GM12878 (cell line): ENCODE measurements around the gene QPRT. TPM values are rescaled to one million over a fixed set of nuclear protein-coding genes. Genes with fewer than 3 reads are reported as not detected.

Experiments used
- ATAC-seq: fragments of 200-7000 bp; cut with Tn5 transposase; 3 replicates; pipeline ENCODE4 v1.9.1; 2020; ENCODE audit warnings: mild to moderate bottlenecking, moderate library complexity
- BruUV-seq: library from RNA; stranded (reverse); fragments of 400-500 nt; replicated peaks from 2 replicates; lab custom pipeline; 2021; lab: Mats Ljungman, UMichigan
- CTCF ChIA-PET: fragments of 300-600 bp; sonication (Branson Sonifier 250); formaldehyde crosslinking; extraction: SDS; loops from one replicate; lab custom pipeline; 2021; ENCODE audit warnings: inconsistent platforms; lab: Yijun Ruan, JAX
- POLR2A ChIA-PET: fragments of 350-600 bp; formaldehyde crosslinking; extraction: SDS; loops from one replicate; lab custom pipeline; 2021; ENCODE audit warnings: inconsistent platforms; lab: Charles Lee
- RAD21 ChIA-PET: fragments of 300-600 bp; sonication (Branson Sonifier 250); formaldehyde crosslinking; loops from one replicate; lab custom pipeline; 2023; ENCODE audit warnings: antibody characterized with exemption; ENCODE audit not compliant: unreplicated experiment; lab: Charles Lee
- SMC1A ChIA-PET: fragments of 300-600 bp; sonication (Branson Sonifier 250); formaldehyde crosslinking; loops from one replicate; lab custom pipeline; 2023; ENCODE audit not compliant: unreplicated experiment, uncharacterized antibody; lab: Charles Lee
- DNase-seq: peaks from one replicate; pipeline ENCODE4 v3.0.0-alpha.2; 2011; ENCODE audit warnings: low read depth, low spot score
- FAIRE-seq: peaks from 3 replicates; lab custom pipeline; 2011; peaks lifted over from hg19 to GRCh38; lab: Jason Lieb, UNC
- H2AFZ ChIP-seq: 2 replicates; pipeline ENCODE4 v1.6.0; 2011; ENCODE audit warnings: low read depth, low read length, control low read depth; ENCODE audit not compliant: control insufficient read depth
- H3K27ac ChIP-seq: 2 replicates; pipeline ENCODE4 v1.5.1; 2011; ENCODE audit warnings: control low read depth; ENCODE audit not compliant: control insufficient read depth, insufficient read depth
- H3K27me3 ChIP-seq, 2 experiments: replicated peaks in 1 of 2; 2 replicates each; pipeline versions ENCODE4 v1.6.0 to v1.6.1; 2011; ENCODE audit warnings: low read length in 1 of 2; ENCODE audit not compliant: control insufficient read depth in 2 of 2, insufficient read depth in 2 of 2
- H3K36me3 ChIP-seq, 2 experiments: 2 replicates each; pipeline ENCODE4 v1.5.1; 2011; ENCODE audit warnings: low read length in 1 of 2; ENCODE audit not compliant: control insufficient read depth in 2 of 2, insufficient read depth in 2 of 2
- H3K4me1 ChIP-seq: 2 replicates; pipeline ENCODE4 v1.6.1; 2011; ENCODE audit warnings: mild to moderate bottlenecking, low read length, moderate library complexity, mixed read lengths; ENCODE audit not compliant: control insufficient read depth, insufficient read depth
- H3K4me2 ChIP-seq: 2 replicates; pipeline ENCODE4 v1.6.0; 2011; ENCODE audit warnings: control low read depth; ENCODE audit not compliant: control insufficient read depth, insufficient read depth
- H3K4me3 ChIP-seq: fragments of 200-600 bp; sonication (generic); 2 replicates; pipeline ENCODE4 v1.5.1; 2016
- H3K79me2 ChIP-seq: 2 replicates; pipeline ENCODE4 v1.6.0; 2011; ENCODE audit warnings: low read length; ENCODE audit not compliant: control insufficient read depth, insufficient read depth
- H3K9ac ChIP-seq: 2 replicates; pipeline ENCODE4 v1.8.0; 2011; ENCODE audit warnings: low read length, control low read depth, mixed read lengths; ENCODE audit not compliant: control insufficient read depth, insufficient read depth
- H3K9me3 ChIP-seq: replicated peaks from 3 replicates; pipeline ENCODE4 v1.5.1; 2011; ENCODE audit warnings: mild to moderate bottlenecking, low read length; ENCODE audit not compliant: control insufficient read depth, insufficient read depth
- H4K20me1 ChIP-seq: 2 replicates; pipeline ENCODE4 v1.6.0; 2011; ENCODE audit not compliant: control insufficient read depth, insufficient read depth
- EZH2 ChIP-seq: IDR thresholded peaks from 2 replicates; pipeline ENCODE4 v1.6.1; 2012; ENCODE audit warnings: low read depth, mild to moderate bottlenecking, control low read depth, inconsistent platforms, low read length, borderline replicate concordance; ENCODE audit not compliant: control insufficient read depth
- LARP7 ChIP-seq: fragments of 450-650 bp; IDR thresholded peaks from 2 replicates; pipeline ENCODE4 v1.6.1; 2017; ENCODE audit warnings: mild to moderate bottlenecking
- MTA2 ChIP-seq: fragments of 450-650 bp; IDR thresholded peaks from 2 replicates; pipeline ENCODE4 v1.6.1; 2016; ENCODE audit warnings: low read depth, mild to moderate bottlenecking, moderate library complexity
- MXI1 ChIP-seq: fragments of 150-350 bp; IDR thresholded peaks from 2 replicates; pipeline ENCODE4 v1.6.1; 2011; ENCODE audit warnings: low read depth, mild to moderate bottlenecking, inconsistent platforms, low read length, improper control_type of control experiment
- ZNF384 ChIP-seq: IDR thresholded peaks from 2 replicates; pipeline ENCODE4 v1.6.1; 2012; ENCODE audit warnings: low read depth, mild to moderate bottlenecking, low read length, improper control_type of control experiment, borderline replicate concordance
- WGBS: methylation state at CpG from one replicate; pipeline ENCODE4 v1.1.6; 2016; ENCODE audit warnings: low lambda C conversion rate; ENCODE audit not compliant: insufficient replicate concordance, insufficient coverage; ENCODE audit errors: missing lambda C conversion rate; 5-methylcytosine and 5-hydroxymethylcytosine counted together
- in situ Hi-C: fragments of 300-500 bp; cut with MboI; formaldehyde crosslinking; loops from 9 replicates; pipeline ENCODE4 v1.14.3; 2018; ENCODE audit warnings: mixed read lengths
- intact Hi-C: fragments of 100-400 bp; cut with micrococcal nuclease; formaldehyde crosslinking; loops from one replicate; pipeline ENCODE4 v1.14.2; 2022; ENCODE audit not compliant: unreplicated experiment
- polyA plus RNA-seq, 11 experiments: library from polyadenylated mRNA; depleted of rRNA in 4 of 11; unstranded in 6 of 11; stranded (reverse) in 5 of 11; fragments of >200 nt; fragmentation: Nextera tagmentation in 4 of 11; fragmentation: Illumina TruSeq in 1 of 11; extraction: Ambion mirVana in 4 of 11; extraction: Trizol in 1 of 11; gene quantifications; 1 replicate in 1 of 11; 2 replicates in 10 of 11; pipeline versions ENCODE4 v1.2.1 to v1.2.3, GENCODE V29; 2011 to 2016; ENCODE audit warnings: inconsistent platforms in 2 of 11, missing spikeins in 2 of 11, low read depth in 1 of 11
- total RNA-seq, 4 experiments: library from RNA; depleted of rRNA in 3 of 4; stranded (reverse); fragments of >200 nt in 3 of 4; fragmentation: Illumina TruSeq in 1 of 4; extraction: Trizol in 1 of 4; gene quantifications; 2 replicates each; pipeline versions ENCODE4 v1.2.1 to v1.2.3, GENCODE V29; 2013 to 2021
- TF ChIP-seq, protein P1 (sequence below): fragments of 150-350 bp; IDR thresholded peaks from 2 replicates; pipeline ENCODE4 v1.6.1; 2016; ENCODE audit warnings: low read depth, low read length
- TF ChIP-seq, protein P2 (sequence below): IDR thresholded peaks from 2 replicates; pipeline ENCODE4 v1.6.1; 2012; ENCODE audit warnings: improper control_type of control experiment, low read depth, low read length; ENCODE audit not compliant: insufficient replicate concordance
- TF ChIP-seq, protein P3 (sequence below): fragments of 450-650 bp; IDR thresholded peaks from 2 replicates; pipeline ENCODE4 v1.6.1; 2016; ENCODE audit warnings: mild to moderate bottlenecking, moderate library complexity, borderline replicate concordance

QPRT gene
- total and polyA plus RNA-seq, 10 of the 15 experiments (the other 5 are each of a cell fraction or from before 2014, with no cell fraction given) = 2.7 to 43.0 (median 31.3) TPM

DNA sequence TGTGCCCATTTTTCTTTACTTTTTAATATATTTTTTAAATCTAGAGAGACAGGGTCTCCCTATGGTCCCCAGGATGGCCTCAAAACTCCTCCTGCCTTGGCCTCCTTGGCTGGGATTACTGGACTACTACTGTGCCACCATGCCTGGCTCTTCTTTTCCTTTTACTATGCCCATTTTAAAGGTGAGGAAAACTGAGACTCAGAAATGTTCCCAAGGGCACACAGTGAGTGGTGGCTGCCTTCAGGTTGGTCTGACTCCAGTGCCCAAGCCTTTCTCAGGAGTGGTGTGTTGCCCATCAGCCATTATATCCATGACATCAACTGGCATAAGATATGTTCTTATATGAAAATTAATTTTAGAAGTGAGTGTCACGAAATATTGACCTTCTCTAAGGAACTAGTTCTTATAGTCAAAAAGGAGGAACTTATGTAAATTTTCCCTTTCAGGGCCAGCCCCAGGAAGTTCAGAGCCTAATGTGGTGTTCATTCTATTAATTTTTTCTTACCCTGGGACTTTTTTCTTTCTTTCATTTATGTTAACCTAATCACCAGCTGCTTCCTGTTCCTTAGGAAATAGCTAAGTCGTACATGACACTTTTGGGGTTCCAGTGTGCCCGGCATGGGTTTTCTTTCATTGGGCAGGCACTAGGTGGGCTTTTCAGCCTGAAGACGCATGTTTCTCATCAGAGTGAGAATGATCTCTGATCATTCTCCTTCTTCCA lies 33.8 kb upstream of the QPRT start:
- Histone ChIP-seq H3K27ac (peak overlapping the region; percentile 90), H3K9me3 (no peaks in the 10 kb centered on the region; the same call in 2 of the 3 replicates), H3K36me3 (no peaks in the 10 kb centered on the region), H2AFZ (peak overlapping the region; percentile 88), H4K20me1 (no peaks in the 10 kb centered on the region), H3K27me3 (no peaks in the 10 kb centered on the region), H3K4me1 (peaks cover 46% of the 10 kb centered on the region), H3K4me3 (no peak overlapping the region), H3K4me2 (peak overlapping the region; percentile 70), H3K79me2 (no peaks in the 10 kb centered on the region), H3K9ac (peak overlapping the region; percentile 54)
- ChIA-PET SMC1A (interaction anchor here (0.6 to 5.1 kb wide), 3 partner anchors 9 to 151 kb away, joined by 3 to 49 read pairs (median 5); partner anchors contain the start of gene SPN), POLR2A (interaction anchor here (0.9 to 3.5 kb wide), 8 partner anchors 9 to 171 kb away, joined by 3 to 38 read pairs (median 4); partner anchors contain the start of genes PAGR1 and SPN), RAD21 (interaction anchor here (1.0 to 4.4 kb wide), 6 partner anchors 9 to 57 kb away, joined by 3 to 50 read pairs (median 6); partner anchors contain the start of gene SPN), CTCF (interaction anchor here (0.7 to 1.0 kb wide), 6 partner anchors 9 to 65 kb away, joined by 3 to 4 read pairs (median 3); no protein-coding TSS in a partner anchor)
- WGBS = 17% methylated on average over 4 of the region's 4 CpGs
- no peak for DNase-seq
- ATAC-seq = peak; percentile 46
- BruUV-seq = TSS peak; percentile 96
- intact Hi-C loops (loop anchor here (1.0 to 5.0 kb wide), 3 partner anchors 16 to 32 kb away; partner anchors contain the start of gene QPRT), in situ Hi-C loops (no loop called here)
- FAIRE-seq = peak; percentile 35
- TF ChIP-seq, protein P1, sequence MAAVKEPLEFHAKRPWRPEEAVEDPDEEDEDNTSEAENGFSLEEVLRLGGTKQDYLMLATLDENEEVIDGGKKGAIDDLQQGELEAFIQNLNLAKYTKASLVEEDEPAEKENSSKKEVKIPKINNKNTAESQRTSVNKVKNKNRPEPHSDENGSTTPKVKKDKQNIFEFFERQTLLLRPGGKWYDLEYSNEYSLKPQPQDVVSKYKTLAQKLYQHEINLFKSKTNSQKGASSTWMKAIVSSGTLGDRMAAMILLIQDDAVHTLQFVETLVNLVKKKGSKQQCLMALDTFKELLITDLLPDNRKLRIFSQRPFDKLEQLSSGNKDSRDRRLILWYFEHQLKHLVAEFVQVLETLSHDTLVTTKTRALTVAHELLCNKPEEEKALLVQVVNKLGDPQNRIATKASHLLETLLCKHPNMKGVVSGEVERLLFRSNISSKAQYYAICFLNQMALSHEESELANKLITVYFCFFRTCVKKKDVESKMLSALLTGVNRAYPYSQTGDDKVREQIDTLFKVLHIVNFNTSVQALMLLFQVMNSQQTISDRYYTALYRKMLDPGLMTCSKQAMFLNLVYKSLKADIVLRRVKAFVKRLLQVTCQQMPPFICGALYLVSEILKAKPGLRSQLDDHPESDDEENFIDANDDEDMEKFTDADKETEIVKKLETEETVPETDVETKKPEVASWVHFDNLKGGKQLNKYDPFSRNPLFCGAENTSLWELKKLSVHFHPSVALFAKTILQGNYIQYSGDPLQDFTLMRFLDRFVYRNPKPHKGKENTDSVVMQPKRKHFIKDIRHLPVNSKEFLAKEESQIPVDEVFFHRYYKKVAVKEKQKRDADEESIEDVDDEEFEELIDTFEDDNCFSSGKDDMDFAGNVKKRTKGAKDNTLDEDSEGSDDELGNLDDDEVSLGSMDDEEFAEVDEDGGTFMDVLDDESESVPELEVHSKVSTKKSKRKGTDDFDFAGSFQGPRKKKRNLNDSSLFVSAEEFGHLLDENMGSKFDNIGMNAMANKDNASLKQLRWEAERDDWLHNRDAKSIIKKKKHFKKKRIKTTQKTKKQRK = no peak
- TF ChIP-seq, protein P2, sequence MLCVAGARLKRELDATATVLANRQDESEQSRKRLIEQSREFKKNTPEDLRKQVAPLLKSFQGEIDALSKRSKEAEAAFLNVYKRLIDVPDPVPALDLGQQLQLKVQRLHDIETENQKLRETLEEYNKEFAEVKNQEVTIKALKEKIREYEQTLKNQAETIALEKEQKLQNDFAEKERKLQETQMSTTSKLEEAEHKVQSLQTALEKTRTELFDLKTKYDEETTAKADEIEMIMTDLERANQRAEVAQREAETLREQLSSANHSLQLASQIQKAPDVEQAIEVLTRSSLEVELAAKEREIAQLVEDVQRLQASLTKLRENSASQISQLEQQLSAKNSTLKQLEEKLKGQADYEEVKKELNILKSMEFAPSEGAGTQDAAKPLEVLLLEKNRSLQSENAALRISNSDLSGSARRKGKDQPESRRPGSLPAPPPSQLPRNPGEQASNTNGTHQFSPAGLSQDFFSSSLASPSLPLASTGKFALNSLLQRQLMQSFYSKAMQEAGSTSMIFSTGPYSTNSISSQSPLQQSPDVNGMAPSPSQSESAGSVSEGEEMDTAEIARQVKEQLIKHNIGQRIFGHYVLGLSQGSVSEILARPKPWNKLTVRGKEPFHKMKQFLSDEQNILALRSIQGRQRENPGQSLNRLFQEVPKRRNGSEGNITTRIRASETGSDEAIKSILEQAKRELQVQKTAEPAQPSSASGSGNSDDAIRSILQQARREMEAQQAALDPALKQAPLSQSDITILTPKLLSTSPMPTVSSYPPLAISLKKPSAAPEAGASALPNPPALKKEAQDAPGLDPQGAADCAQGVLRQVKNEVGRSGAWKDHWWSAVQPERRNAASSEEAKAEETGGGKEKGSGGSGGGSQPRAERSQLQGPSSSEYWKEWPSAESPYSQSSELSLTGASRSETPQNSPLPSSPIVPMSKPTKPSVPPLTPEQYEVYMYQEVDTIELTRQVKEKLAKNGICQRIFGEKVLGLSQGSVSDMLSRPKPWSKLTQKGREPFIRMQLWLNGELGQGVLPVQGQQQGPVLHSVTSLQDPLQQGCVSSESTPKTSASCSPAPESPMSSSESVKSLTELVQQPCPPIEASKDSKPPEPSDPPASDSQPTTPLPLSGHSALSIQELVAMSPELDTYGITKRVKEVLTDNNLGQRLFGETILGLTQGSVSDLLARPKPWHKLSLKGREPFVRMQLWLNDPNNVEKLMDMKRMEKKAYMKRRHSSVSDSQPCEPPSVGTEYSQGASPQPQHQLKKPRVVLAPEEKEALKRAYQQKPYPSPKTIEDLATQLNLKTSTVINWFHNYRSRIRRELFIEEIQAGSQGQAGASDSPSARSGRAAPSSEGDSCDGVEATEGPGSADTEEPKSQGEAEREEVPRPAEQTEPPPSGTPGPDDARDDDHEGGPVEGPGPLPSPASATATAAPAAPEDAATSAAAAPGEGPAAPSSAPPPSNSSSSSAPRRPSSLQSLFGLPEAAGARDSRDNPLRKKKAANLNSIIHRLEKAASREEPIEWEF = peak; percentile 79
- TF ChIP-seq EZH2 (no peak), MTA2 (peak; percentile 49; the same call in 1 of the 2 replicates), LARP7 (no peak), MXI1 (0 out of 2 replicates have a peak, but pooled peaks have one; percentile 25), ZNF384 (peak; percentile 24; the same call in 1 of the 2 replicates)
- TF ChIP-seq, protein P3, sequence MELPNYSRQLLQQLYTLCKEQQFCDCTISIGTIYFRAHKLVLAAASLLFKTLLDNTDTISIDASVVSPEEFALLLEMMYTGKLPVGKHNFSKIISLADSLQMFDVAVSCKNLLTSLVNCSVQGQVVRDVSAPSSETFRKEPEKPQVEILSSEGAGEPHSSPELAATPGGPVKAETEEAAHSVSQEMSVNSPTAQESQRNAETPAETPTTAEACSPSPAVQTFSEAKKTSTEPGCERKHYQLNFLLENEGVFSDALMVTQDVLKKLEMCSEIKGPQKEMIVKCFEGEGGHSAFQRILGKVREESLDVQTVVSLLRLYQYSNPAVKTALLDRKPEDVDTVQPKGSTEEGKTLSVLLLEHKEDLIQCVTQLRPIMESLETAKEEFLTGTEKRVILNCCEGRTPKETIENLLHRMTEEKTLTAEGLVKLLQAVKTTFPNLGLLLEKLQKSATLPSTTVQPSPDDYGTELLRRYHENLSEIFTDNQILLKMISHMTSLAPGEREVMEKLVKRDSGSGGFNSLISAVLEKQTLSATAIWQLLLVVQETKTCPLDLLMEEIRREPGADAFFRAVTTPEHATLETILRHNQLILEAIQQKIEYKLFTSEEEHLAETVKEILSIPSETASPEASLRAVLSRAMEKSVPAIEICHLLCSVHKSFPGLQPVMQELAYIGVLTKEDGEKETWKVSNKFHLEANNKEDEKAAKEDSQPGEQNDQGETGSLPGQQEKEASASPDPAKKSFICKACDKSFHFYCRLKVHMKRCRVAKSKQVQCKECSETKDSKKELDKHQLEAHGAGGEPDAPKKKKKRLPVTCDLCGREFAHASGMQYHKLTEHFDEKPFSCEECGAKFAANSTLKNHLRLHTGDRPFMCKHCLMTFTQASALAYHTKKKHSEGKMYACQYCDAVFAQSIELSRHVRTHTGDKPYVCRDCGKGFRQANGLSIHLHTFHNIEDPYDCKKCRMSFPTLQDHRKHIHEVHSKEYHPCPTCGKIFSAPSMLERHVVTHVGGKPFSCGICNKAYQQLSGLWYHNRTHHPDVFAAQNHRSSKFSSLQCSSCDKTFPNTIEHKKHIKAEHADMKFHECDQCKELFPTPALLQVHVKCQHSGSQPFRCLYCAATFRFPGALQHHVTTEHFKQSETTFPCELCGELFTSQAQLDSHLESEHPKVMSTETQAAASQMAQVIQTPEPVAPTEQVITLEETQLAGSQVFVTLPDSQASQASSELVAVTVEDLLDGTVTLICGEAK = no peak
